Measurements from ENCODE around the gene HORMAD2.

Gene HORMAD2

GRCh38 chr22:30150212-30150611, 69.9 kb downstream of the HORMAD2 start:
- Histone ChIP-seq H3K4me2 (no peak overlapping the region), H3K9ac (no peak overlapping the region)

GRCh38 chr22:30158277-30158676, 78.0 kb downstream of the HORMAD2 start:
- Histone ChIP-seq H3K9me3 (no peaks in the 10 kb centered on the region), H3K27me3 (no peaks in the 10 kb centered on the region), H3K27ac (no peak overlapping the region), H3K4me2 (no peak overlapping the region), H3K36me3 (no peaks in the 10 kb centered on the region), H3K4me3 (no peak overlapping the region), H3K4me1 (no peaks in the 10 kb centered on the region), H3K9ac (no peak overlapping the region), H4K20me1 (no peaks in the 10 kb centered on the region)
- TF ChIP-seq Cebpa-rat (IDR thresholded peaks at IDR 0.05) = no peak

More at GRCh38 chr22:30150212-30150611, 69.9 kb downstream of the HORMAD2 start:
- Histone ChIP-seq H3K36me3 (no peaks in the 10 kb centered on the region), H3K4me1 (peaks cover 7% of the 10 kb centered on the region), H4K20me1 (no peaks in the 10 kb centered on the region), H3K4me3 (no peak overlapping the region), H3K27ac (no peak overlapping the region), H3K9me3 (no peaks in the 10 kb centered on the region), H3K27me3 (no peaks in the 10 kb centered on the region)
- TF ChIP-seq Cebpa-rat (IDR thresholded peaks at IDR 0.05) = no peak

GRCh38 chr22:30158744-30159500, 78.7 kb downstream of the HORMAD2 start:
- no peak overlapping the region for H3K9ac ChIP-seq
- H3K4me1 ChIP-seq = no peaks in the 10 kb centered on the region
- H3K27me3 ChIP-seq = no peaks in the 10 kb centered on the region
- no peak overlapping the region for H3K4me2 ChIP-seq
- TF ChIP-seq Cebpa-rat (IDR thresholded peaks at IDR 0.05) = no peak
- no peak overlapping the region for H3K27ac ChIP-seq
- no peaks in the 10 kb centered on the region for H3K36me3 ChIP-seq
- H4K20me1 ChIP-seq = no peaks in the 10 kb centered on the region
- H3K9me3 ChIP-seq = no peaks in the 10 kb centered on the region
- H3K4me3 ChIP-seq = no peak overlapping the region

- Histone ChIP-seq H4K20me1 (no peaks in the 10 kb centered on the region), H3K27ac (no peak overlapping the region), H3K4me1 (no peaks in the 10 kb centered on the region), H3K4me2 (no peak overlapping the region), H3K4me3 (no peak overlapping the region), H3K9me3 (no peaks in the 10 kb centered on the region), H3K36me3 (no peaks in the 10 kb centered on the region), H3K27me3 (no peaks in the 10 kb centered on the region), H3K9ac (no peak overlapping the region)
- no peak for TF ChIP-seq Cebpa-rat (IDR thresholded peaks at IDR 0.05)
These were observed 79.5 kb downstream of the HORMAD2 start for GRCh38 chr22:30159561-30160353.

DNA sequence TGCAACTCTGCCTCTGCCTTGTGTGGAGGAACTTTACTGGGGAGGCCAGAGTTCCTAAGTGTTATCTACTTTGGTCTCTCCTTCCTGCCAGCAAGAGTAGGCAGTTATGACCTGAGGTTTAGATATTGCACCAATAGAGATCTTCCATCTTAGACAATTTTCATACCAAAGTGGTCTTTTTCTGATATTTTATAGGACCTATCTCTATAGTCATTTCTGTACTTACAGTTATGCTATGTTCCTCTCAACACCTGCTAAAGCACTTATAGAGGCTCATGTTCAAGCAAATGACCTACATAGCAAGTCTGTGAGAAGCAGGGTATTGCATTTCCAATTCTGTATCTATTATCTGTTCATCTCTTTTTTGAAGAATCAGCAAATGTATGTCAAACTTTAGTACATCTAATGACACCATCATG, 80.8 kb downstream of the HORMAD2 start:
- no peaks in the 10 kb centered on the region for H3K4me1 ChIP-seq
- H3K4me3 ChIP-seq = no peak overlapping the region
- no peaks in the 10 kb centered on the region for H3K27me3 ChIP-seq

DNA sequence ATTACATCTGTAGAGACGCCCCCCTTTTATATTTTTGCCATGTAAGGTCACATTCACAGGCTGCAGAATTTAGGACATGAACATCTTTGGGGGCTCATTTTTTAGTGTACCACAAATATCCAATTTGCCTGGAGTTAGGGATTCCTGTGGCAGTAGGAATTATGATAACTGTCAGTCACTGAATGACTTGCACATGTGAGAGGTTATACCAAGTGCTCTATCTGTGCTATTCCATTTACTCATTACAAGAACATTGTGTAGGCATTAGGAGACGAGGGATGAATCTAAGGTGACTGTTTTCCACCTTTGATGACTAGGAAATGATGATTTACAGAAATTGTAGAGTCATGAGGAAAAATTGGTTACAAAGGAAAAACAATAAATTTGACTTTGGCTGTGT, 87.0 kb downstream of the HORMAD2 start:
- Histone ChIP-seq H3K4me3 (no peak overlapping the region), H3K4me2 (no peak overlapping the region), H3K27me3 (no peaks in the 10 kb centered on the region), H3K9ac (no peak overlapping the region), H3K9me3 (no peaks in the 10 kb centered on the region), H3K27ac (no peak overlapping the region), H4K20me1 (no peaks in the 10 kb centered on the region), H3K36me3 (no peaks in the 10 kb centered on the region), H3K4me1 (no peaks in the 10 kb centered on the region)
- no peak for TF ChIP-seq Cebpa-rat (IDR thresholded peaks at IDR 0.05)

More for the DNA sequence above, 80.8 kb downstream of the HORMAD2 start:
- Histone ChIP-seq H3K9ac (no peak overlapping the region), H3K27ac (no peak overlapping the region), H3K9me3 (no peaks in the 10 kb centered on the region), H3K4me2 (no peak overlapping the region), H3K36me3 (no peaks in the 10 kb centered on the region), H4K20me1 (no peaks in the 10 kb centered on the region)
- TF ChIP-seq Cebpa-rat (IDR thresholded peaks at IDR 0.05) = no peak

- Histone ChIP-seq H3K9ac (no peak overlapping the region), H3K27me3 (no peaks in the 10 kb centered on the region), H3K9me3 (no peaks in the 10 kb centered on the region), H4K20me1 (no peaks in the 10 kb centered on the region), H3K4me3 (no peak overlapping the region), H3K4me1 (no peaks in the 10 kb centered on the region), H3K36me3 (no peaks in the 10 kb centered on the region), H3K4me2 (no peak overlapping the region), H3K27ac (no peak overlapping the region)
- TF ChIP-seq Cebpa-rat (IDR thresholded peaks at IDR 0.05) = no peak
These were observed 87.5 kb downstream of the HORMAD2 start for GRCh38 chr22:30167734-30168133.

DNA sequence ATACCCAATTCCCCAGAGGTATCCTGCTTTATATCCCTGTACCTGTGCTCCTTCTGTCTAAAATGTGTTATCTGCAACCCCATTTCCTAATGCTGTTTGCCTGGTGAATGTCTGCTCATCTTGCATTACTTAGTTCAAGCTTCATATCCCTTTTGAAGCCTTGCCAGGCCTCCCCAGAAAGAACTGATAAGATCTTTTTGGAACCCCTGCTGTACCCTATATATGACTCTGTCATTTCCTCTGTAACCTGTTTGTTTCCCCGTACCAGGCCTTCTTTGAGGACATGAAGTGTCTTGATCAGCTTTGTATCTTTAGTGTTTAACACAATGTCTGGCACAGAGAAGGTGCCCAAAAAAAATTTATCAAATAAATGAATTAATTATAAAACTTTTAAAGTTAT, 88.7 kb downstream of the HORMAD2 start:
- Histone ChIP-seq H3K4me3 (no peak overlapping the region), H3K4me2 (no peak overlapping the region), H3K36me3 (no peaks in the 10 kb centered on the region), H3K9ac (no peak overlapping the region), H4K20me1 (no peaks in the 10 kb centered on the region), H3K27ac (no peak overlapping the region), H3K4me1 (no peaks in the 10 kb centered on the region), H3K27me3 (no peaks in the 10 kb centered on the region), H3K9me3 (no peaks in the 10 kb centered on the region)
- TF ChIP-seq Cebpa-rat (IDR thresholded peaks at IDR 0.05) = no peak

GRCh38 chr22:30170129-30170528, 89.9 kb downstream of the HORMAD2 start:
- no peaks in the 10 kb centered on the region for H3K36me3 ChIP-seq
- H3K4me3 ChIP-seq = no peak overlapping the region
- no peak overlapping the region for H3K4me2 ChIP-seq
- H4K20me1 ChIP-seq = no peaks in the 10 kb centered on the region
- H3K9me3 ChIP-seq = no peaks in the 10 kb centered on the region
- no peaks in the 10 kb centered on the region for H3K4me1 ChIP-seq
- no peak overlapping the region for H3K27ac ChIP-seq
- TF ChIP-seq Cebpa-rat (IDR thresholded peaks at IDR 0.05) = no peak
- H3K9ac ChIP-seq = no peak overlapping the region
- no peaks in the 10 kb centered on the region for H3K27me3 ChIP-seq

DNA sequence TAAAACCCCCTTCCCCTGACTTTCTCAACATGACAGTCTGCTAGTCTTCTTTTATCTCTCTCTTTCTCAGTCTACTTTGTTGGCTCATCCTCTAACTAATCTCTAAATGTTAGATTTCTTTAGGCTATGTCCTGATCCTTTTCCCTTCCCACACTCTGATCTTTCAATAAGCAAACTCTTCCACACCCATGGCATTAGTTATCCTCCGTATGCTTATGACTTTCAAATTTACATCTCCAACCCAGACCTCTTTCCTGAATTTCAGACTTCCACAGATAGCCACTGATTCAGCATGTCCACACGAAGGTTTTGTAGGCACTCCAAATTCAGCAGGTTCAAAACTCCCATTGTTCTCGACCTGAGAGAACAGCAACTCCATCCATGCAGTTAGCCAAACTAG, 90.7 kb downstream of the HORMAD2 start:
- no peaks in the 10 kb centered on the region for H3K27me3 ChIP-seq
- no peak overlapping the region for H3K9ac ChIP-seq
- no peaks in the 10 kb centered on the region for H3K9me3 ChIP-seq
- H3K36me3 ChIP-seq = no peaks in the 10 kb centered on the region
- no peak for TF ChIP-seq Cebpa-rat (IDR thresholded peaks at IDR 0.05)
- no peak overlapping the region for H3K27ac ChIP-seq
- no peak overlapping the region for H3K4me3 ChIP-seq
- no peaks in the 10 kb centered on the region for H4K20me1 ChIP-seq
- H3K4me2 ChIP-seq = no peak overlapping the region
- H3K4me1 ChIP-seq = no peaks in the 10 kb centered on the region
